Thyroid gland (tissue), 4 donors: Measurements from ENCODE around the gene ARRDC4. TPM values are rescaled to one million over a fixed set of nuclear protein-coding genes. Genes with fewer than 3 reads are reported as not detected.

Experiments used
- DNase-seq, 2 donors: peaks; one replicate each; pipeline ENCODE4 v3.0.0-alpha.2; 2019
- H3K27ac ChIP-seq, 3 donors: fragments of 200-600 bp; sonication (generic); 1 replicate in 2 of 3; 2 replicates in 1 of 3; pipeline ENCODE4 v1.5.1; 2016 to 2019; ENCODE audit warnings: mild to moderate bottlenecking in 1 of 3, moderate library complexity in 1 of 3
- H3K27me3 ChIP-seq: fragments of 200-600 bp; sonication (generic); one replicate; pipeline ENCODE4 v1.5.1; 2019
- H3K36me3 ChIP-seq, 2 donors: fragments of 200-600 bp; sonication (generic); one replicate each; pipeline ENCODE4 v1.5.1; 2016 to 2019
- H3K4me1 ChIP-seq, 2 donors: fragments of 200-600 bp; sonication (generic); one replicate each; pipeline ENCODE4 v1.5.1; 2017 to 2019
- H3K4me3 ChIP-seq, 3 donors: fragments of 200-600 bp; sonication (generic); replicated peaks in 1 of 3; 1 replicate in 2 of 3; 2 replicates in 1 of 3; pipeline ENCODE4 v1.5.1; 2016; ENCODE audit warnings: mild to moderate bottlenecking in 1 of 3
- H3K9me3 ChIP-seq: fragments of 200-600 bp; sonication (generic); one replicate; pipeline ENCODE4 v1.5.1; 2017
- POLR2A ChIP-seq, 2 donors: fragments of 450-650 bp; IDR thresholded peaks; one replicate each; pipeline ENCODE4 v1.6.1; 2017; ENCODE audit warnings: antibody characterized with exemption in 2 of 2, mild to moderate bottlenecking in 2 of 2, moderate library complexity in 1 of 2
- WGBS, 2 donors: methylation state at CpG; one replicate each; pipeline ENCODE4 v1.1.5; 2017; 5-methylcytosine and 5-hydroxymethylcytosine counted together
- intact Hi-C: fragments of 100-400 bp; cut with DNase I; formaldehyde crosslinking; loops from one replicate; pipeline ENCODE4 v1.15.1; 2023
- total RNA-seq, 4 donors: library from RNA; depleted of rRNA; stranded (reverse); fragments of >200 nt; gene quantifications; one replicate each; pipeline ENCODE4 v1.2.3, GENCODE V29; 2016
- TF ChIP-seq, protein P1 (sequence below), 6 experiments: fragments of 200-600 bp in 3 of 6; fragments of 450-650 bp in 3 of 6; sonication (generic) in 3 of 6; IDR thresholded peaks; one replicate each; pipeline ENCODE4 v1.5.1; 2016 to 2019; ENCODE audit warnings: antibody characterized with exemption in 6 of 6, mild to moderate bottlenecking in 2 of 6, inconsistent platforms in 1 of 6, moderate library complexity in 1 of 6

The ARRDC4 gene
- total RNA-seq, 4 donors from 2014 or later = 32.1 to 81.7 (median 45.1) TPM

DNA sequence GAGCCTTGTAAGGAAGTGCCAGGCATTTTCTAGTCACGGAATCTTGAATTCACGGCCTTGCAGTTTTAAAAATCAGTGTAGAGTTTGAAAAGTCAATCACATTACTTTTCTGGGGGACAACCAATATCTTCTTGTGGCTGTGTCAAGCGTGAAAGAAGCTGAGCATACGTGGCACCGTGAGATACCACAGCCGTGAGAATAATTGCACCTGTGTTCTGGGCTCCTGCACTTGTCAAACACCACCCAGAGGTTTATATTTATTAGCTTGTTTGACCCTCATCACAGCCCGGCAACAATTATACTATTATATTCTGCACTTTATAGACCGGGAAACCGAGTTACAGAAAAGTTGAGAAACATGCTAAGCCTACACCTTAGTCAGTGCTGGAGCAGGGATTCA, 45.2 kb downstream of the ARRDC4 start:
- Histone ChIP-seq H3K27me3 (no peaks in the 10 kb centered on the region), H3K27ac (no peak overlapping the region), H3K4me3 (no peak overlapping the region), H3K36me3 (no peaks in the 10 kb centered on the region), H3K4me1 (no peaks in the 10 kb centered on the region), H3K9me3 (no peaks in the 10 kb centered on the region)
- intact Hi-C loops = no loop called here
- no peak for DNase-seq
- no peak for TF ChIP-seq POLR2A (IDR thresholded peaks at IDR 0.05)
- TF ChIP-seq, protein P1, sequence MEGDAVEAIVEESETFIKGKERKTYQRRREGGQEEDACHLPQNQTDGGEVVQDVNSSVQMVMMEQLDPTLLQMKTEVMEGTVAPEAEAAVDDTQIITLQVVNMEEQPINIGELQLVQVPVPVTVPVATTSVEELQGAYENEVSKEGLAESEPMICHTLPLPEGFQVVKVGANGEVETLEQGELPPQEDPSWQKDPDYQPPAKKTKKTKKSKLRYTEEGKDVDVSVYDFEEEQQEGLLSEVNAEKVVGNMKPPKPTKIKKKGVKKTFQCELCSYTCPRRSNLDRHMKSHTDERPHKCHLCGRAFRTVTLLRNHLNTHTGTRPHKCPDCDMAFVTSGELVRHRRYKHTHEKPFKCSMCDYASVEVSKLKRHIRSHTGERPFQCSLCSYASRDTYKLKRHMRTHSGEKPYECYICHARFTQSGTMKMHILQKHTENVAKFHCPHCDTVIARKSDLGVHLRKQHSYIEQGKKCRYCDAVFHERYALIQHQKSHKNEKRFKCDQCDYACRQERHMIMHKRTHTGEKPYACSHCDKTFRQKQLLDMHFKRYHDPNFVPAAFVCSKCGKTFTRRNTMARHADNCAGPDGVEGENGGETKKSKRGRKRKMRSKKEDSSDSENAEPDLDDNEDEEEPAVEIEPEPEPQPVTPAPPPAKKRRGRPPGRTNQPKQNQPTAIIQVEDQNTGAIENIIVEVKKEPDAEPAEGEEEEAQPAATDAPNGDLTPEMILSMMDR (IDR thresholded peaks at IDR 0.05) = no peak
- 75 to 83% methylated on average over 9 of the region's 9 CpGs for WGBS, 2 donors

DNA sequence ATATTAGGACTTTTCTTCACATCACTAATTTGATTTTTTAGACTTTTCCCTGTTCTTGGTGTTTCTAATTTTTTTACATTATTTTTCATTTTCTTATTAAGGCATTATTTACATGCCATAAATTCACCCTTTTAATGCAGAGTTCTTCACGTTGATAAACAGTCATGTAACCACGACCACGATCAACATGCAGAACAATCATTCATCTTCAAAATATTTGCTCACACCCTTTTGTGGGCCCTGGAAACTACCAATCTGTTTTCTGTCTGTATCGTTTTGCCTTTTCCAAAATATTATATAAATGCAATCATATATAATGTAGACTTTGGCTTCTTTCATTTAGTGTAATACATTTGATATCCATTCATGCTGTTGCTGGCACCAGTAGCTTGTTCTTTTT, 48.7 kb downstream of the ARRDC4 start:
- no peaks in the 10 kb centered on the region for H3K4me1 ChIP-seq
- intact Hi-C loops = no loop called here
- H3K9me3 ChIP-seq = no peaks in the 10 kb centered on the region
- no peaks in the 10 kb centered on the region for H3K36me3 ChIP-seq
- H3K27ac ChIP-seq = no peak overlapping the region
- H3K27me3 ChIP-seq = no peaks in the 10 kb centered on the region
- no peak overlapping the region for H3K4me3 ChIP-seq
- 84 to 90% methylated on average over 4 of the region's 4 CpGs for WGBS, 2 donors
- TF ChIP-seq, protein P1 (IDR thresholded peaks at IDR 0.05) = no peak
- no peak for TF ChIP-seq POLR2A (IDR thresholded peaks at IDR 0.05)
- DNase-seq = no peak

DNA sequence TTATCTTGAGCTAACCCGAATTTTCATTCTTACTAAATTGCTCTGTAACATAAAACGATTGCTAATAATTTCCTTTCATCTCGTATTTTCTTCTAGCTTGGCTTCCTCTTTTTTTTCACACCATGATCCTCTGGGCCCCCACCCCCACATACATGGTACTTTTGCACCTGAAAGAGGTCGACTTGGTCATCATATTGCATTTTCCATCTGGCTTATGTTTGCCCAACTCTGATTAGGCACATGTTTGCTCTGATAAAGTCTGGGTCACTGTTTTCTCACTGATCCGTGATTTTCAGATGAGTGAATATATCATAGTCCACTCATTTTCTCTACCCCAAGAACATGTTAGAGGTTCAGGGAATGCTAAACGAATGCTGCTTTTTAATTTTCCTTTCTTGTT, 49.5 kb downstream of the ARRDC4 start:
- Histone ChIP-seq H3K36me3 (no peaks in the 10 kb centered on the region), H3K9me3 (no peaks in the 10 kb centered on the region), H3K4me1 (no peaks in the 10 kb centered on the region), H3K4me3 (no peak overlapping the region), H3K27me3 (no peaks in the 10 kb centered on the region), H3K27ac (no peak overlapping the region)
- DNase-seq = no peak
- intact Hi-C loops = no loop called here
- WGBS, 2 donors = 71 to 73% methylated on average over 6 of the region's 6 CpGs
- TF ChIP-seq, protein P1 (IDR thresholded peaks at IDR 0.05) = no peak
- no peak for TF ChIP-seq POLR2A (IDR thresholded peaks at IDR 0.05)

DNA sequence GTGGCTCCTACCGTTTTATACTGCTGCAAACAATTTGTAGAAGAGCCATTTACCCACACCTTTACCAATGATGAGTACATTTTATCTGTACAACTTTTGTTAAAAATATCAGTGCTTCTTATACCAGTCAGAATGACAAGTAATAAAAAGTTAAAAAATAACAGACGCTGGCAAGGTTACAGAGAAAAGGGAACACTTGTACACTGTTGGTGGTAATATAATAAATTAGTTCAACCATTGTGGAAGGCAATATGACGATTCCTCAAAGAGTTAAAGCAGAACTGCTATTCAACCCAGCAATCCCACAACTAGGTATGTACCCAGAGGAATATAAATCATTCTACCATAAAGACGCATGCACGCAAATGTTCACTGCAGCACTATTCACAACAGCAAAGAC, 51.9 kb downstream of the ARRDC4 start:
- Histone ChIP-seq H3K27me3 (no peaks in the 10 kb centered on the region), H3K9me3 (no peaks in the 10 kb centered on the region), H3K36me3 (no peaks in the 10 kb centered on the region), H3K27ac (no peak overlapping the region), H3K4me3 (no peak overlapping the region), H3K4me1 (no peaks in the 10 kb centered on the region)
- WGBS, 2 donors = 80 to 85% methylated on average over 5 of the region's 5 CpGs
- no peak for DNase-seq
- TF ChIP-seq, protein P1 (IDR thresholded peaks at IDR 0.05) = no peak
- TF ChIP-seq POLR2A (IDR thresholded peaks at IDR 0.05) = no peak
- intact Hi-C loops = no loop called here

DNA sequence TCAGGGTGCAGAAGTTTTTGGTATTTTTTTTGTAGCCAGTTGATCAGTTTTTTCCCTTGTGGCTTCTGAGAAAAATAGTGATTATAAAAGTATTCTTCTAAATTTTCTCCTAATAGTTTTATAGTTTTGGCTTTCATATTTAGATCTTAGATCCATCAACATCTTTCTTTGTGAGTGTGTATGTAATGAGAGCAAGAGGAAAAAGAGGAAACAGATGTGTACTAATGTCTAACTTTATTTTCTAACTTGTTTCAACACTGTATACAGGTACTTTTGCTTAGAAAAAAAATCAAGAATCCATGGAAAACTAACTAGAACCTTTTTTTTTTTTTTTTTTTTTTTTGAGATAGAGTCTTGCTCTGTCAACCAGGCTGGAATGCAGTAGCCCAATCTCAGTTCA, 53.1 kb downstream of the ARRDC4 start:
- TF ChIP-seq POLR2A (IDR thresholded peaks at IDR 0.05) = no peak
- TF ChIP-seq, protein P1 (IDR thresholded peaks at IDR 0.05) = no peak
- no peak for DNase-seq
- Histone ChIP-seq H3K27ac (no peak overlapping the region), H3K36me3 (no peaks in the 10 kb centered on the region), H3K4me3 (no peak overlapping the region), H3K27me3 (no peaks in the 10 kb centered on the region), H3K9me3 (no peaks in the 10 kb centered on the region), H3K4me1 (no peaks in the 10 kb centered on the region)
- intact Hi-C loops = no loop called here
